Measurements from ENCODE around the gene TDRD15. TPM values are rescaled to one million over a fixed set of nuclear protein-coding genes. Genes with fewer than 3 reads are reported as not detected.

TDRD15 gene
- total RNA-seq, 1 experiment from 2014 or later = not detected

DNA sequence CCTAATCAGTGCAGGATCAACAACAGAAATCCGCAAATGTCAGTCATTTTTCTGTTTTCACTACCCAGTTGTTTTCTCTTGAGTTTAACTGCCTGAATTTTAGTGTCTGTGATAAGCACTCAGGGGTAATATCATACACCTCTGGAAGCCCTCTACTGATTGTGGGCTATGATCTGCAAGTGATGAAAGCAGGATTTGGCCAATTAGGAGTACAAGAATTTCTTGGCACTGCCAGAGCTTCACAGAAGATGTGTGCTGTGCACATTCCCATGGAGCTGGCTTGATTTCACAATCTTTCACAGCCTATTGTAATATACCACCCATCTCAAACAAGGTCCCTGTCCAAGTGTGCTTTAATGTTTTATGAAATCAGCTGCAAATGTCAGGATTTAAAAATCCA is 27.3 kb upstream of the TDRD15 start:
- Histone ChIP-seq H2BK120ac (ENCODE audit: low read depth, low read length, poor library complexity, severe bottlenecking) (no peak overlapping the region), H3K9me3 (ENCODE audit: control insufficient read depth, low read depth, low read length) (no peaks in the 10 kb centered on the region), H3K23me2 (ENCODE audit: insufficient read length, low read depth, low read length, poor library complexity, severe bottlenecking) (no peaks in the 10 kb centered on the region), H3K4ac (ENCODE audit: low read depth, low read length) (no peak overlapping the region), H2BK12ac (ENCODE audit: insufficient read length, low read depth, low read length) (no peak overlapping the region), H4K20me1 (ENCODE audit: control insufficient read depth, insufficient read depth, insufficient read length) (no peaks in the 10 kb centered on the region), H3K4me2 (ENCODE audit: insufficient read depth, insufficient read length, low read length) (no peak overlapping the region), H3K27me3 (ENCODE audit: insufficient read depth, low read length) (no peaks in the 10 kb centered on the region), H3K79me2 (ENCODE audit: insufficient read depth, low read length) (no peaks in the 10 kb centered on the region), H4K8ac (replicated peaks; ENCODE audit: insufficient read length, low read depth, low read length) (no peak overlapping the region), H3K79me1 (ENCODE audit: insufficient read depth, low read depth, low read length, poor library complexity, severe bottlenecking) (no peaks in the 10 kb centered on the region), H2AFZ (ENCODE audit: low read length) (no peak overlapping the region), H3K56ac (ENCODE audit: insufficient read length, low read depth, low read length) (no peak overlapping the region), H3T11ph (ENCODE audit: low read length) (no peak overlapping the region), H3K27ac (ENCODE audit: insufficient read length, low read depth, low read length) (no peak overlapping the region), H4K91ac (ENCODE audit: insufficient read length, low read depth, low read length) (no peak overlapping the region), H3K23ac (ENCODE audit: insufficient read length, low read depth, low read length) (no peak overlapping the region), H2BK20ac (ENCODE audit: low read depth, low read length, poor library complexity, severe bottlenecking) (no peak overlapping the region), H3K14ac (ENCODE audit: insufficient read depth, low read length) (no peak overlapping the region), H3K18ac (ENCODE audit: insufficient read length, low read depth, low read length) (no peak overlapping the region), H4K5ac (ENCODE audit: insufficient read length, low read depth, low read length) (no peak overlapping the region), H3K9ac (ENCODE audit: extremely low read depth, insufficient read length, low read length) (no peak overlapping the region), H2AK5ac (ENCODE audit: insufficient read length, low read length) (no peak overlapping the region), H3K4me1 (ENCODE audit: insufficient read depth, low read length) (peaks cover 5% of the 10 kb centered on the region; the same call in 1 of the 2 replicates), H2BK15ac (ENCODE audit: low read depth, low read length) (no peak overlapping the region), H2BK5ac (ENCODE audit: insufficient read length, low read length) (no peak overlapping the region)
- no CpG with 5 or more reads among the region's 1 CpG for WGBS (ENCODE audit: extremely low coverage, insufficient read length, low lambda C conversion rate)
- H3K4me1 Mint-ChIP-seq = peaks cover 16 to 21% of the 10 kb centered on the region in 2 experiments
- H3K36me3 Mint-ChIP-seq (ENCODE audit: insufficient read depth in 1 of 3, low read depth in 3 of 3) = no peaks in the 10 kb centered on the region
- H3K9me3 Mint-ChIP-seq = no peaks in the 10 kb centered on the region; a peak in 1 of 5 replicates
- H3K27ac Mint-ChIP-seq = no peak overlapping the region
- H3K27me3 Mint-ChIP-seq (ENCODE audit: low read depth) = no peaks in the 10 kb centered on the region
- TF ChIP-seq, protein P1, sequence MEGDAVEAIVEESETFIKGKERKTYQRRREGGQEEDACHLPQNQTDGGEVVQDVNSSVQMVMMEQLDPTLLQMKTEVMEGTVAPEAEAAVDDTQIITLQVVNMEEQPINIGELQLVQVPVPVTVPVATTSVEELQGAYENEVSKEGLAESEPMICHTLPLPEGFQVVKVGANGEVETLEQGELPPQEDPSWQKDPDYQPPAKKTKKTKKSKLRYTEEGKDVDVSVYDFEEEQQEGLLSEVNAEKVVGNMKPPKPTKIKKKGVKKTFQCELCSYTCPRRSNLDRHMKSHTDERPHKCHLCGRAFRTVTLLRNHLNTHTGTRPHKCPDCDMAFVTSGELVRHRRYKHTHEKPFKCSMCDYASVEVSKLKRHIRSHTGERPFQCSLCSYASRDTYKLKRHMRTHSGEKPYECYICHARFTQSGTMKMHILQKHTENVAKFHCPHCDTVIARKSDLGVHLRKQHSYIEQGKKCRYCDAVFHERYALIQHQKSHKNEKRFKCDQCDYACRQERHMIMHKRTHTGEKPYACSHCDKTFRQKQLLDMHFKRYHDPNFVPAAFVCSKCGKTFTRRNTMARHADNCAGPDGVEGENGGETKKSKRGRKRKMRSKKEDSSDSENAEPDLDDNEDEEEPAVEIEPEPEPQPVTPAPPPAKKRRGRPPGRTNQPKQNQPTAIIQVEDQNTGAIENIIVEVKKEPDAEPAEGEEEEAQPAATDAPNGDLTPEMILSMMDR (conservative IDR thresholded peaks at IDR 0.05) = no peak
- no peak for DNase-seq
- no peak overlapping the region for H3K4me3 Mint-ChIP-seq
